Neural progenitor cell (in vitro differentiated cells): ENCODE measurements around the gene NFATC2. TPM values are rescaled to one million over a fixed set of nuclear protein-coding genes. Genes with fewer than 3 reads are reported as not detected.

Experiments
- DNase-seq: peaks from one replicate; pipeline ENCODE4 v3.0.0-alpha.2; 2016; ENCODE audit warnings: low spot score
- H2AFZ ChIP-seq: fragments of 200-600 bp; sonication (generic); replicated peaks from 2 replicates; pipeline ENCODE4 v1.6.1; 2016; ENCODE audit warnings: antibody characterized with exemption
- H3F3A ChIP-seq: fragments of 200-600 bp; sonication (generic); 2 replicates; pipeline ENCODE4 v1.6.1; 2016; ENCODE audit warnings: antibody characterized with exemption, low read depth
- H3K27ac ChIP-seq: fragments of 200-600 bp; sonication (generic); 2 replicates; pipeline ENCODE4 v1.5.1; 2016; ENCODE audit warnings: mild to moderate bottlenecking
- H3K27me3 ChIP-seq: fragments of 200-600 bp; sonication (generic); 2 replicates; pipeline ENCODE4 v1.6.1; 2016; ENCODE audit warnings: mild to moderate bottlenecking, moderate library complexity
- H3K36me3 ChIP-seq: fragments of 200-600 bp; sonication (generic); 2 replicates; pipeline ENCODE4 v1.5.1; 2016
- H3K4me1 ChIP-seq: fragments of 200-600 bp; sonication (generic); 2 replicates; pipeline ENCODE4 v1.6.1; 2016; ENCODE audit warnings: mixed run types
- H3K4me2 ChIP-seq: fragments of 200-600 bp; sonication (generic); 2 replicates; pipeline ENCODE4 v1.6.1; 2016
- H3K4me3 ChIP-seq: fragments of 200-600 bp; sonication (generic); 2 replicates; pipeline ENCODE4 v1.5.1; 2016
- H3K79me2 ChIP-seq: fragments of 200-600 bp; sonication (generic); 2 replicates; pipeline ENCODE4 v1.6.1; 2016; ENCODE audit warnings: low read depth
- H3K9ac ChIP-seq: fragments of 200-600 bp; sonication (generic); 2 replicates; pipeline ENCODE4 v1.6.1; 2016
- H3K9me3 ChIP-seq: fragments of 200-600 bp; sonication (generic); 2 replicates; pipeline ENCODE4 v1.5.1; 2016; ENCODE audit warnings: low read depth
- H4K20me1 ChIP-seq: fragments of 200-600 bp; sonication (generic); 2 replicates; pipeline ENCODE4 v1.6.1; 2016; ENCODE audit warnings: low read depth
- H3K27ac Mint-ChIP-seq: 3 replicates; pipeline ENCODE4 v1.8.0; 2021; ENCODE audit warnings: mixed read lengths
- H3K27me3 Mint-ChIP-seq: 2 replicates; pipeline ENCODE4 v1.8.0; 2022; ENCODE audit warnings: low read depth, mild to moderate bottlenecking, inconsistent platforms, moderate library complexity, mixed read lengths; ENCODE audit not compliant: insufficient read depth
- H3K36me3 Mint-ChIP-seq: 3 replicates; pipeline ENCODE4 v1.8.0; 2021; ENCODE audit warnings: mixed read lengths
- H3K4me1 Mint-ChIP-seq: 3 replicates; pipeline ENCODE4 v1.8.0; 2021; ENCODE audit warnings: mixed read lengths
- H3K4me3 Mint-ChIP-seq: 3 replicates; pipeline ENCODE4 v1.8.0; 2021; ENCODE audit warnings: mild to moderate bottlenecking, moderate library complexity, mixed read lengths
- H3K9me3 Mint-ChIP-seq: 3 replicates; pipeline ENCODE4 v1.8.0; 2020; ENCODE audit warnings: mixed read lengths
- CTCF ChIP-seq: fragments of 200-600 bp; sonication (generic); IDR thresholded peaks from 2 replicates; pipeline ENCODE4 v1.5.1; 2017; ENCODE audit warnings: antibody characterized with exemption, mild to moderate bottlenecking
- EZH2 ChIP-seq: fragments of 200-600 bp; sonication (generic); IDR thresholded peaks from 2 replicates; pipeline ENCODE4 v1.6.1; 2017; ENCODE audit warnings: antibody characterized with exemption, mild to moderate bottlenecking, moderate library complexity
- EZH2phosphoT487 ChIP-seq: fragments of 200-600 bp; sonication (generic); IDR thresholded peaks from 2 replicates; pipeline ENCODE4 v1.6.1; 2017; ENCODE audit warnings: antibody characterized with exemption
- total RNA-seq: library from RNA; depleted of rRNA; stranded (reverse); fragments of >200 nt; gene quantifications from 2 replicates; pipeline ENCODE4 v1.2.3, GENCODE V29; 2015; ENCODE audit warnings: low replicate concordance

The NFATC2 gene
- total RNA-seq, 1 donor from 2014 or later = 0.19 TPM

- H3K36me3 ChIP-seq = no peaks in the 10 kb centered on the region
- H3K9ac ChIP-seq = no peak overlapping the region
- Mint-ChIP-seq H3K4me1 (peaks cover 25% of the 10 kb centered on the region), H3K36me3 (no peaks in the 10 kb centered on the region), H3K9me3 (no peaks in the 10 kb centered on the region), H3K27ac (no peak overlapping the region), H3K27me3 (peaks cover 11% of the 10 kb centered on the region), H3K4me3 (no peak overlapping the region)
- no peak for DNase-seq
- no peak overlapping the region for H3K4me3 ChIP-seq
- no peak overlapping the region for H3K4me2 ChIP-seq
- no peaks in the 10 kb centered on the region for H3K9me3 ChIP-seq
- no peaks in the 10 kb centered on the region for H3F3A ChIP-seq
- TF ChIP-seq EZH2 = no peak
- no peak for TF ChIP-seq CTCF
- no peak for TF ChIP-seq EZH2phosphoT487
- no peak overlapping the region for H3K27ac ChIP-seq
- no peaks in the 10 kb centered on the region for H3K27me3 ChIP-seq
- H4K20me1 ChIP-seq = no peaks in the 10 kb centered on the region
- H2AFZ ChIP-seq = no peak overlapping the region
- peaks cover 5% of the 10 kb centered on the region for H3K4me1 ChIP-seq
- no peaks in the 10 kb centered on the region for H3K79me2 ChIP-seq
Measured at GRCh38 chr20:51420111-51420510, 122.4 kb downstream of the NFATC2 start.

GRCh38 chr20:51419646-51420045, 122.9 kb downstream of the NFATC2 start:
- Mint-ChIP-seq H3K36me3 (no peaks in the 10 kb centered on the region), H3K27me3 (peaks cover 7% of the 10 kb centered on the region), H3K27ac (no peak overlapping the region), H3K9me3 (no peaks in the 10 kb centered on the region), H3K4me3 (no peak overlapping the region), H3K4me1 (peaks cover 21% of the 10 kb centered on the region)
- H3K79me2 ChIP-seq = no peaks in the 10 kb centered on the region
- no peak overlapping the region for H3K9ac ChIP-seq
- no peak overlapping the region for H3K4me3 ChIP-seq
- H3K4me2 ChIP-seq = no peak overlapping the region
- no peak for DNase-seq
- H3K27ac ChIP-seq = no peak overlapping the region
- H4K20me1 ChIP-seq = no peaks in the 10 kb centered on the region
- H3K9me3 ChIP-seq = no peaks in the 10 kb centered on the region
- no peak overlapping the region for H2AFZ ChIP-seq
- TF ChIP-seq EZH2 = no peak
- TF ChIP-seq EZH2phosphoT487 = no peak
- TF ChIP-seq CTCF = no peak
- no peaks in the 10 kb centered on the region for H3F3A ChIP-seq
- no peaks in the 10 kb centered on the region for H3K27me3 ChIP-seq
- no peaks in the 10 kb centered on the region for H3K36me3 ChIP-seq
- peaks cover 4% of the 10 kb centered on the region for H3K4me1 ChIP-seq

- Histone ChIP-seq H3K4me1 (peaks cover 4% of the 10 kb centered on the region), H3K27me3 (no peaks in the 10 kb centered on the region), H3K4me3 (no peak overlapping the region), H3K27ac (no peak overlapping the region), H3K36me3 (no peaks in the 10 kb centered on the region), H3K9me3 (no peaks in the 10 kb centered on the region), H2AFZ (no peak overlapping the region), H3K9ac (no peak overlapping the region), H4K20me1 (no peaks in the 10 kb centered on the region), H3K79me2 (no peaks in the 10 kb centered on the region), H3K4me2 (no peak overlapping the region), H3F3A (no peaks in the 10 kb centered on the region)
- Mint-ChIP-seq H3K27ac (no peak overlapping the region), H3K9me3 (no peaks in the 10 kb centered on the region), H3K4me1 (peaks cover 20% of the 10 kb centered on the region), H3K27me3 (peaks cover 7% of the 10 kb centered on the region), H3K36me3 (no peaks in the 10 kb centered on the region), H3K4me3 (no peak overlapping the region)
- DNase-seq = no peak
- no peak for TF ChIP-seq EZH2phosphoT487
- TF ChIP-seq EZH2 = no peak
- no peak for TF ChIP-seq CTCF
Measured at GRCh38 chr20:51419231-51419630, 123.3 kb downstream of the NFATC2 start.
